ENCODE data around the gene PORCN. TPM values are rescaled to one million over a fixed set of nuclear protein-coding genes. Genes with fewer than 3 reads are reported as not detected.

Gene PORCN
- total and polyA plus RNA-seq, 9 of the 15 experiments (the other 6 are each of a cell fraction or from before 2014, with no cell fraction given), result 0.34 to 5.1 (median 2.8) TPM

GRCh38 chrX:48467281-48467761, 41.5 kb upstream of the PORCN start (continued):
- TF ChIP-seq SIN3A (IDR thresholded peaks at IDR 0.05; ENCODE audit: borderline replicate concordance in 2 of 2, control insufficient read depth in 1 of 2, low read depth in 2 of 2, low read length in 2 of 2) (peak in 1 of 2 experiments; percentile 24; a peak in 1 of 4 replicates), ZC3H11A (IDR thresholded peaks at IDR 0.05; ENCODE audit: low read depth, low read length) (no peak), CREM (IDR thresholded peaks at IDR 0.05; ENCODE audit: low read depth) (0 out of 2 replicates have a peak, but pooled peaks have one; percentile 7), DPF2 (IDR thresholded peaks at IDR 0.05) (peak; percentile 68; the same call in 1 of the 2 replicates), CBFA2T2 (conservative IDR thresholded peaks at IDR 0.05) (peak; percentile 84), ZNF408 (CRISPR knock-in tag; IDR thresholded peaks at IDR 0.05; ENCODE audit: low read depth) (no peak), FOXJ2 (tag; IDR thresholded peaks at IDR 0.05) (no peak), ATF1 (CRISPR knock-in tag; IDR thresholded peaks at IDR 0.05) (no peak), ATF1 (tag; IDR thresholded peaks at IDR 0.05) (no peak), DDX20 (tag; IDR thresholded peaks at IDR 0.05; ENCODE audit: low read depth) (no peak), ZNF263 (CRISPR knock-in tag; IDR thresholded peaks at IDR 0.05; ENCODE audit: borderline replicate concordance) (peak; percentile 98), DACH1 (IDR thresholded peaks at IDR 0.05; ENCODE audit: partially characterized antibody) (peak; percentile 80), HMG20B (CRISPR knock-in tag; IDR thresholded peaks at IDR 0.05) (no peak), ZNF232 (CRISPR knock-in tag; IDR thresholded peaks at IDR 0.05) (no peak), HDAC1 (IDR thresholded peaks at IDR 0.05) (peak in 1 of 2 experiments; percentile 67; a peak in 2 of 4 replicates), SMARCE1 (IDR thresholded peaks at IDR 0.05) (peak; percentile 10; the same call in 1 of the 2 replicates), NFIC (IDR thresholded peaks at IDR 0.05) (peak; percentile 58), SUPT5H (IDR thresholded peaks at IDR 0.05) (0 out of 2 replicates have a peak, but pooled peaks have one; percentile 19), CGGBP1 (CRISPR knock-in tag; IDR thresholded peaks at IDR 0.05) (no peak), SMARCA4 (IDR thresholded peaks at IDR 0.05) (peak; percentile 48; the same call in 1 of the 2 replicates), TAL1 (IDR thresholded peaks at IDR 0.05) (peak; percentile 70), NFXL1 (CRISPR knock-in tag; IDR thresholded peaks at IDR 0.05) (no peak), TFAP4 (CRISPR knock-in tag; IDR thresholded peaks at IDR 0.05; ENCODE audit: borderline replicate concordance) (peak; percentile 70; the same call in 1 of the 2 replicates), TEAD2 (tag; IDR thresholded peaks at IDR 0.05) (no peak), NFATC3 (IDR thresholded peaks at IDR 0.05) (no peak), RBM15 (IDR thresholded peaks at IDR 0.05; ENCODE audit: insufficient read depth, low read length) (no peak), ZNF57 (CRISPR knock-in tag; IDR thresholded peaks at IDR 0.05) (no peak), MLLT1 (IDR thresholded peaks at IDR 0.05) (0 out of 4 replicates have a peak, but pooled peaks of 1 of the 2 experiments have one; percentile 11), NFIX (CRISPR knock-in tag; IDR thresholded peaks at IDR 0.05; ENCODE audit: low read depth) (no peak), POLR2A (conservative IDR thresholded peaks at IDR 0.05) (peak; percentile 29; the same call in 1 of the 2 replicates), TEAD4 (IDR thresholded peaks at IDR 0.05; ENCODE audit: low read length) (peak; percentile 50; the same call in 1 of the 2 replicates), TEAD4 (CRISPR knock-in tag; IDR thresholded peaks at IDR 0.05; ENCODE audit: borderline replicate concordance) (no peak)
